Measurements from ENCODE around the gene CDH18. TPM values are rescaled to one million over a fixed set of nuclear protein-coding genes. Genes with fewer than 3 reads are reported as not detected.

CDH18 gene
- total and polyA plus RNA-seq, 2 donors: 0.05 to 0.24 TPM

- DNase-seq (ENCODE audit: low read depth in 6 of 9, low spot score in 9 of 9): no peak
- H3K27me3 ChIP-seq (ENCODE audit: control insufficient read depth in 2 of 2, insufficient read depth in 1 of 2, low read length in 1 of 2): no peaks in the 10 kb centered on the region
- 93% methylated on average over 5 of the region's 5 CpGs for WGBS
- no peak overlapping the region for H3K4me3 ChIP-seq (ENCODE audit: low read length in 2 of 2)
- H3K27ac ChIP-seq (ENCODE audit: low read depth in 1 of 2, low read length in 1 of 2): no peak overlapping the region
- no peaks in the 10 kb centered on the region for H3K36me3 ChIP-seq (ENCODE audit: control insufficient read depth in 2 of 2, insufficient read depth in 2 of 2, low read length in 1 of 2)
- H3K4me1 ChIP-seq (ENCODE audit: control insufficient read depth in 2 of 2, insufficient read depth in 2 of 2, low read length in 2 of 2): no peaks in the 10 kb centered on the region
- peaks cover 0 to 2% of the 10 kb centered on the region in 2 donors for H3K9me3 ChIP-seq (ENCODE audit: control insufficient read depth in 2 of 2, insufficient read depth in 1 of 2, low read length in 1 of 2)
Measured at GRCh38 chr5:19885040-19885824, 102.8 kb downstream of the CDH18 start.

GRCh38 chr5:19880859-19881436 lies 107.1 kb downstream of the CDH18 start:
- Histone ChIP-seq H3K9me3 (ENCODE audit: control insufficient read depth in 2 of 2, insufficient read depth in 1 of 2, low read length in 1 of 2) (peaks cover 0 to 2% of the 10 kb centered on the region in 2 donors), H3K27me3 (ENCODE audit: control insufficient read depth in 2 of 2, insufficient read depth in 1 of 2, low read length in 1 of 2) (no peaks in the 10 kb centered on the region), H3K27ac (ENCODE audit: low read depth in 1 of 2, low read length in 1 of 2) (no peak overlapping the region), H3K4me1 (ENCODE audit: control insufficient read depth in 2 of 2, insufficient read depth in 2 of 2, low read length in 2 of 2) (no peaks in the 10 kb centered on the region), H3K36me3 (ENCODE audit: control insufficient read depth in 2 of 2, insufficient read depth in 2 of 2, low read length in 1 of 2) (no peaks in the 10 kb centered on the region), H3K4me3 (ENCODE audit: low read length in 2 of 2) (no peak overlapping the region)
- WGBS: 17% methylated on average over 1 of the region's 1 CpG
- no peak for DNase-seq (ENCODE audit: low read depth in 6 of 9, low spot score in 9 of 9)

- Histone ChIP-seq H3K4me3 (ENCODE audit: low read length in 2 of 2) (no peak overlapping the region), H3K36me3 (ENCODE audit: control insufficient read depth in 2 of 2, insufficient read depth in 2 of 2, low read length in 1 of 2) (no peaks in the 10 kb centered on the region), H3K27ac (ENCODE audit: low read depth in 1 of 2, low read length in 1 of 2) (no peak overlapping the region), H3K4me1 (ENCODE audit: control insufficient read depth in 2 of 2, insufficient read depth in 2 of 2, low read length in 2 of 2) (no peaks in the 10 kb centered on the region), H3K9me3 (ENCODE audit: control insufficient read depth in 2 of 2, insufficient read depth in 1 of 2, low read length in 1 of 2) (peaks cover 0 to 2% of the 10 kb centered on the region in 2 donors), H3K27me3 (ENCODE audit: control insufficient read depth in 2 of 2, insufficient read depth in 1 of 2, low read length in 1 of 2) (no peaks in the 10 kb centered on the region)
- DNase-seq (ENCODE audit: low read depth in 6 of 9, low spot score in 9 of 9): no peak
Measured at GRCh38 chr5:19880458-19880857, 107.5 kb downstream of the CDH18 start.

GRCh38 chr5:19874811-19875210 lies 113.2 kb downstream of the CDH18 start:
- Histone ChIP-seq H3K27ac (ENCODE audit: low read depth in 1 of 2, low read length in 1 of 2) (no peak overlapping the region), H3K36me3 (ENCODE audit: control insufficient read depth in 2 of 2, insufficient read depth in 2 of 2, low read length in 1 of 2) (no peaks in the 10 kb centered on the region), H3K9me3 (ENCODE audit: control insufficient read depth in 2 of 2, insufficient read depth in 1 of 2, low read length in 1 of 2) (no peaks in the 10 kb centered on the region), H3K4me1 (ENCODE audit: control insufficient read depth in 2 of 2, insufficient read depth in 2 of 2, low read length in 2 of 2) (no peaks in the 10 kb centered on the region), H3K27me3 (ENCODE audit: control insufficient read depth in 2 of 2, insufficient read depth in 1 of 2, low read length in 1 of 2) (no peaks in the 10 kb centered on the region), H3K4me3 (ENCODE audit: low read length in 2 of 2) (no peak overlapping the region)
- no peak for DNase-seq (ENCODE audit: low read depth in 6 of 9, low spot score in 9 of 9)
- WGBS: 98% methylated on average over 1 of the region's 1 CpG

GRCh38 chr5:19866090-19866450 lies 121.9 kb downstream of the CDH18 start:
- no peak overlapping the region for H3K4me3 ChIP-seq (ENCODE audit: low read length in 2 of 2)
- no peaks in the 10 kb centered on the region for H3K27me3 ChIP-seq (ENCODE audit: control insufficient read depth in 2 of 2, insufficient read depth in 1 of 2, low read length in 1 of 2)
- WGBS: 92% methylated on average over 2 of the region's 2 CpGs
- H3K4me1 ChIP-seq (ENCODE audit: control insufficient read depth in 2 of 2, insufficient read depth in 2 of 2, low read length in 2 of 2): no peaks in the 10 kb centered on the region
- H3K9me3 ChIP-seq (ENCODE audit: control insufficient read depth in 2 of 2, insufficient read depth in 1 of 2, low read length in 1 of 2): no peaks in the 10 kb centered on the region
- no peak for DNase-seq (ENCODE audit: low read depth in 6 of 9, low spot score in 9 of 9)
- H3K27ac ChIP-seq (ENCODE audit: low read depth in 1 of 2, low read length in 1 of 2): no peak overlapping the region
- H3K36me3 ChIP-seq (ENCODE audit: control insufficient read depth in 2 of 2, insufficient read depth in 2 of 2, low read length in 1 of 2): no peaks in the 10 kb centered on the region

GRCh38 chr5:19865336-19866089 lies 122.5 kb downstream of the CDH18 start:
- H3K36me3 ChIP-seq (ENCODE audit: control insufficient read depth in 2 of 2, insufficient read depth in 2 of 2, low read length in 1 of 2): no peaks in the 10 kb centered on the region
- H3K27ac ChIP-seq (ENCODE audit: low read depth in 1 of 2, low read length in 1 of 2): no peak overlapping the region
- no peak for DNase-seq (ENCODE audit: low read depth in 6 of 9, low spot score in 9 of 9)
- no peaks in the 10 kb centered on the region for H3K9me3 ChIP-seq (ENCODE audit: control insufficient read depth in 2 of 2, insufficient read depth in 1 of 2, low read length in 1 of 2)
- no peaks in the 10 kb centered on the region for H3K4me1 ChIP-seq (ENCODE audit: control insufficient read depth in 2 of 2, insufficient read depth in 2 of 2, low read length in 2 of 2)
- no peaks in the 10 kb centered on the region for H3K27me3 ChIP-seq (ENCODE audit: control insufficient read depth in 2 of 2, insufficient read depth in 1 of 2, low read length in 1 of 2)
- H3K4me3 ChIP-seq (ENCODE audit: low read length in 2 of 2): no peak overlapping the region
- WGBS: 78% methylated on average over 6 of the region's 6 CpGs

- H3K36me3 ChIP-seq (ENCODE audit: control insufficient read depth in 2 of 2, insufficient read depth in 2 of 2, low read length in 1 of 2): no peaks in the 10 kb centered on the region
- H3K27ac ChIP-seq (ENCODE audit: low read depth in 1 of 2, low read length in 1 of 2): no peak overlapping the region
- no peak overlapping the region for H3K4me3 ChIP-seq (ENCODE audit: low read length in 2 of 2)
- H3K9me3 ChIP-seq (ENCODE audit: control insufficient read depth in 2 of 2, insufficient read depth in 1 of 2, low read length in 1 of 2): no peaks in the 10 kb centered on the region
- DNase-seq (ENCODE audit: low read depth in 6 of 9, low spot score in 9 of 9): no peak
- no peaks in the 10 kb centered on the region for H3K27me3 ChIP-seq (ENCODE audit: control insufficient read depth in 2 of 2, insufficient read depth in 1 of 2, low read length in 1 of 2)
- 82% methylated on average over 3 of the region's 3 CpGs for WGBS
- H3K4me1 ChIP-seq (ENCODE audit: control insufficient read depth in 2 of 2, insufficient read depth in 2 of 2, low read length in 2 of 2): no peaks in the 10 kb centered on the region
Measured at GRCh38 chr5:19862711-19863110, 125.3 kb downstream of the CDH18 start.

- Histone ChIP-seq H3K27me3 (ENCODE audit: control insufficient read depth in 2 of 2, insufficient read depth in 1 of 2, low read length in 1 of 2) (no peaks in the 10 kb centered on the region), H3K9me3 (ENCODE audit: control insufficient read depth in 2 of 2, insufficient read depth in 1 of 2, low read length in 1 of 2) (no peaks in the 10 kb centered on the region), H3K36me3 (ENCODE audit: control insufficient read depth in 2 of 2, insufficient read depth in 2 of 2, low read length in 1 of 2) (no peaks in the 10 kb centered on the region), H3K4me3 (ENCODE audit: low read length in 2 of 2) (no peak overlapping the region), H3K4me1 (ENCODE audit: control insufficient read depth in 2 of 2, insufficient read depth in 2 of 2, low read length in 2 of 2) (no peaks in the 10 kb centered on the region), H3K27ac (ENCODE audit: low read depth in 1 of 2, low read length in 1 of 2) (no peak overlapping the region)
- no peak for DNase-seq (ENCODE audit: low read depth in 6 of 9, low spot score in 9 of 9)
- 91% methylated on average over 3 of the region's 3 CpGs for WGBS
Measured at GRCh38 chr5:19859020-19859419, 129.0 kb downstream of the CDH18 start.

GRCh38 chr5:19855931-19856330 lies 132.1 kb downstream of the CDH18 start:
- H3K4me1 ChIP-seq (ENCODE audit: control insufficient read depth in 2 of 2, insufficient read depth in 2 of 2, low read length in 2 of 2): no peaks in the 10 kb centered on the region
- H3K36me3 ChIP-seq (ENCODE audit: control insufficient read depth in 2 of 2, insufficient read depth in 2 of 2, low read length in 1 of 2): no peaks in the 10 kb centered on the region
- H3K9me3 ChIP-seq (ENCODE audit: control insufficient read depth in 2 of 2, insufficient read depth in 1 of 2, low read length in 1 of 2): no peaks in the 10 kb centered on the region
- no peak overlapping the region for H3K4me3 ChIP-seq (ENCODE audit: low read length in 2 of 2)
- no peak for DNase-seq (ENCODE audit: low read depth in 6 of 9, low spot score in 9 of 9)
- H3K27ac ChIP-seq (ENCODE audit: low read depth in 1 of 2, low read length in 1 of 2): no peak overlapping the region
- H3K27me3 ChIP-seq (ENCODE audit: control insufficient read depth in 2 of 2, insufficient read depth in 1 of 2, low read length in 1 of 2): no peaks in the 10 kb centered on the region
- 92% methylated on average over 3 of the region's 3 CpGs for WGBS
